Measurements from ENCODE around the gene BAD.

Gene BAD

GRCh38 chr11:64323984-64324383 lies 39.5 kb upstream of the BAD start:
- peak; percentile 10; the same call in 1 of the 3 replicates for ATAC-seq

- no peak for ATAC-seq
These were observed 38.9 kb upstream of the BAD start for GRCh38 chr11:64323373-64323772.

GRCh38 chr11:64322925-64323260 lies 38.4 kb upstream of the BAD start:
- no peak for ATAC-seq
- TF ChIP-seq ZNF8 (CRISPR knock-in tag; IDR thresholded peaks at IDR 0.05) (no peak), GLIS3 (CRISPR knock-in tag; IDR thresholded peaks at IDR 0.05) (no peak), TSHZ2 (CRISPR knock-in tag; IDR thresholded peaks at IDR 0.05) (no peak), RARB (CRISPR knock-in tag; IDR thresholded peaks at IDR 0.05) (no peak), BACH2 (CRISPR knock-in tag; IDR thresholded peaks at IDR 0.05; ENCODE audit: borderline replicate concordance) (no peak), ZFP3 (CRISPR knock-in tag; IDR thresholded peaks at IDR 0.05) (no peak), ZNF565 (CRISPR knock-in tag; conservative IDR thresholded peaks at IDR 0.05; ENCODE audit: low read depth) (no peak), PATZ1 (CRISPR knock-in tag; IDR thresholded peaks at IDR 0.05; ENCODE audit: borderline replicate concordance) (no peak), OSR1 (CRISPR knock-in tag; IDR thresholded peaks at IDR 0.05) (no peak), CSDC2 (CRISPR knock-in tag; IDR thresholded peaks at IDR 0.05) (no peak)

More at GRCh38 chr11:64323373-64323772, 38.9 kb upstream of the BAD start:
- TF ChIP-seq ZFP30 (CRISPR knock-in tag; IDR thresholded peaks at IDR 0.05) (no peak), TOX (CRISPR knock-in tag; IDR thresholded peaks at IDR 0.05; ENCODE audit: borderline replicate concordance) (no peak), ZC3H10 (CRISPR knock-in tag; IDR thresholded peaks at IDR 0.05) (no peak), PATZ1 (CRISPR knock-in tag; IDR thresholded peaks at IDR 0.05; ENCODE audit: borderline replicate concordance) (no peak), TCF4 (CRISPR knock-in tag; IDR thresholded peaks at IDR 0.05; ENCODE audit: borderline replicate concordance) (no peak), ZNF70 (CRISPR knock-in tag; IDR thresholded peaks at IDR 0.05) (no peak), BACH2 (CRISPR knock-in tag; IDR thresholded peaks at IDR 0.05; ENCODE audit: borderline replicate concordance) (no peak), TSHZ2 (CRISPR knock-in tag; IDR thresholded peaks at IDR 0.05) (no peak)

GRCh38 chr11:64321533-64321932 lies 37.1 kb upstream of the BAD start:
- no peak for ATAC-seq
- TF ChIP-seq PPARA (CRISPR knock-in tag; IDR thresholded peaks at IDR 0.05; ENCODE audit: borderline replicate concordance) (no peak), ARNTL (CRISPR knock-in tag; IDR thresholded peaks at IDR 0.05; ENCODE audit: borderline replicate concordance, low read depth) (no peak), SNAI2 (CRISPR knock-in tag; IDR thresholded peaks at IDR 0.05) (no peak), ESRRG (CRISPR knock-in tag; IDR thresholded peaks at IDR 0.05) (no peak), PATZ1 (CRISPR knock-in tag; IDR thresholded peaks at IDR 0.05; ENCODE audit: borderline replicate concordance) (no peak), ZC3H10 (CRISPR knock-in tag; IDR thresholded peaks at IDR 0.05) (no peak), ZNF8 (CRISPR knock-in tag; IDR thresholded peaks at IDR 0.05) (no peak), GLIS3 (CRISPR knock-in tag; IDR thresholded peaks at IDR 0.05) (no peak), OSR1 (CRISPR knock-in tag; IDR thresholded peaks at IDR 0.05) (no peak), ZFP3 (CRISPR knock-in tag; IDR thresholded peaks at IDR 0.05) (no peak), TOX (CRISPR knock-in tag; IDR thresholded peaks at IDR 0.05; ENCODE audit: borderline replicate concordance) (no peak), BACH2 (CRISPR knock-in tag; IDR thresholded peaks at IDR 0.05; ENCODE audit: borderline replicate concordance) (no peak), CSDC2 (CRISPR knock-in tag; IDR thresholded peaks at IDR 0.05) (no peak), TSHZ2 (CRISPR knock-in tag; IDR thresholded peaks at IDR 0.05) (no peak), TCF4 (CRISPR knock-in tag; IDR thresholded peaks at IDR 0.05; ENCODE audit: borderline replicate concordance) (no peak)
